Activated CD8-positive, alpha-beta memory T cell treated with anti-CD3 and anti-CD28 coated beads, Interleukin-2, amount 50 U/mL, for 24 hours (primary cell): ENCODE results near the gene XYLT2.
"Not testable (repeated sequence)": the region's sequence is repeated elsewhere in the genome, so short reads cannot be mapped to it uniquely, and the experiment has no call there.

ENCODE experiments used
- DNase-seq: peaks from one replicate; pipeline ENCODE4 v3.0.0-alpha.2; 2020; ENCODE audit errors: extremely low read depth

The XYLT2 gene

GRCh38 chr17:50389534-50389933 lies 43.6 kb downstream of the XYLT2 start:
- no peak for DNase-seq

GRCh38 chr17:50392621-50393020 lies 46.7 kb downstream of the XYLT2 start:
- no peak for DNase-seq

- no peak for DNase-seq
Measured at GRCh38 chr17:50393700-50394099, 47.8 kb downstream of the XYLT2 start.

GRCh38 chr17:50394711-50395110 lies 48.8 kb downstream of the XYLT2 start:
- no peak for DNase-seq

GRCh38 chr17:50396261-50397110 lies 50.6 kb downstream of the XYLT2 start:
- no peak for DNase-seq

GRCh38 chr17:50397111-50397918 lies 51.4 kb downstream of the XYLT2 start, which contains the start of gene LRRC59:
Gene LRRC59, minus strand, starts transcription at chr17:50397523. Its CDS starts 206 bp downstream, at chr17:50397317.
- DNase-seq: peak; percentile 79

- DNase-seq: no peak
Measured at GRCh38 chr17:50397919-50398285, 52.0 kb downstream of the XYLT2 start.

- not testable (repeated sequence) for DNase-seq
Measured at GRCh38 chr17:50398672-50399071, 52.7 kb downstream of the XYLT2 start.

GRCh38 chr17:50399591-50399990 lies 53.7 kb downstream of the XYLT2 start:
- DNase-seq: not testable (repeated sequence)

GRCh38 chr17:50405351-50405750 lies 59.4 kb downstream of the XYLT2 start:
- not testable (repeated sequence) for DNase-seq

- no peak for DNase-seq
Measured at GRCh38 chr17:50406578-50406977, 60.7 kb downstream of the XYLT2 start.

- no peak for DNase-seq
Measured at GRCh38 chr17:50407921-50408320, 62.0 kb downstream of the XYLT2 start.
